Measurements from ENCODE around the gene VIM. TPM values are rescaled to one million over a fixed set of nuclear protein-coding genes. Genes with fewer than 3 reads are reported as not detected.

Gene VIM
- total RNA-seq, 3 donors from 2014 or later (not counting 1 experiment from before 2014, with no cell fraction given): 627 to 717 (median 634) TPM

GRCh38 chr10:17214971-17215781 is 12.9 kb upstream of the VIM start:
- Mint-ChIP-seq H3K4me1 (peaks cover 13 to 19% of the 10 kb centered on the region in 2 donors), H3K27ac (peak overlapping the region; percentile 91 to 97), H3K4me3 (no peak overlapping the region), H3K9me3 (no peaks in the 10 kb centered on the region), H3K27me3 (ENCODE audit: low read depth in 2 of 2) (no peaks in the 10 kb centered on the region), H3K36me3 (no peaks in the 10 kb centered on the region)
- no peaks in the 10 kb centered on the region for H3K9me3 ChIP-seq (ENCODE audit: control insufficient read depth, insufficient read depth, low read length)
- no peak for TF ChIP-seq CTCF (IDR thresholded peaks at IDR 0.05)
- H3K4me3 ChIP-seq (ENCODE audit: low read length): no peak overlapping the region
- 84% methylated on average over 9 of the region's 9 CpGs for WGBS (ENCODE audit: insufficient coverage)
- H3K36me3 ChIP-seq (ENCODE audit: control insufficient read depth, insufficient read depth, low read length): no peaks in the 10 kb centered on the region
- peak overlapping the region; percentile 73 for H3K27ac ChIP-seq (ENCODE audit: low read length)
- ATAC-seq (no peak), DNase-seq (no peak)
- H3K27me3 ChIP-seq (ENCODE audit: control insufficient read depth, insufficient read depth, low read length): no peaks in the 10 kb centered on the region
- peaks cover 13% of the 10 kb centered on the region for H3K4me1 ChIP-seq (ENCODE audit: control insufficient read depth, insufficient read depth, low read length)
- intact Hi-C loops (cut with micrococcal nuclease): no loop called here

GRCh38 chr10:17215782-17216122 is 12.3 kb upstream of the VIM start:
- H3K9me3 Mint-ChIP-seq: no peaks in the 10 kb centered on the region
- 100% methylated on average over 1 of the region's 2 CpGs for WGBS (ENCODE audit: insufficient coverage)
- ATAC-seq: no peak
- Histone ChIP-seq H3K36me3 (ENCODE audit: control insufficient read depth, insufficient read depth, low read length) (no peaks in the 10 kb centered on the region), H3K27ac (ENCODE audit: low read length) (peak overlapping the region; percentile 73), H3K9me3 (ENCODE audit: control insufficient read depth, insufficient read depth, low read length) (no peaks in the 10 kb centered on the region), H3K27me3 (ENCODE audit: control insufficient read depth, insufficient read depth, low read length) (no peaks in the 10 kb centered on the region), H3K4me3 (ENCODE audit: low read length) (no peak overlapping the region), H3K4me1 (ENCODE audit: control insufficient read depth, insufficient read depth, low read length) (peaks cover 13% of the 10 kb centered on the region)
- H3K36me3 Mint-ChIP-seq: no peaks in the 10 kb centered on the region
- no peak for TF ChIP-seq CTCF (IDR thresholded peaks at IDR 0.05)
- intact Hi-C loops (cut with micrococcal nuclease): loop anchor here (1.0 to 2.0 kb wide), 3 partner anchors 12 to 189 kb away; partner anchors contain the start of gene TRDMT1
- DNase-seq: no peak
- H3K4me3 Mint-ChIP-seq: peak overlapping the region; percentile 40
- H3K27me3 Mint-ChIP-seq (ENCODE audit: low read depth in 2 of 2): no peaks in the 10 kb centered on the region
- peak overlapping the region; percentile 91 to 97 for H3K27ac Mint-ChIP-seq
- peaks cover 13 to 19% of the 10 kb centered on the region in 2 donors for H3K4me1 Mint-ChIP-seq

- no peak for TF ChIP-seq CTCF (IDR thresholded peaks at IDR 0.05)
- H3K4me1 Mint-ChIP-seq: peaks cover 13 to 19% of the 10 kb centered on the region in 2 donors
- no peaks in the 10 kb centered on the region for H3K36me3 ChIP-seq (ENCODE audit: control insufficient read depth, insufficient read depth, low read length)
- peak overlapping the region; percentile 91 to 97 for H3K27ac Mint-ChIP-seq
- WGBS (ENCODE audit: insufficient coverage): 86% methylated on average over 5 of the region's 5 CpGs
- H3K36me3 Mint-ChIP-seq: no peaks in the 10 kb centered on the region
- no peak overlapping the region for H3K4me3 ChIP-seq (ENCODE audit: low read length)
- peaks cover 13% of the 10 kb centered on the region for H3K4me1 ChIP-seq (ENCODE audit: control insufficient read depth, insufficient read depth, low read length)
- H3K9me3 Mint-ChIP-seq: no peaks in the 10 kb centered on the region
- H3K27ac ChIP-seq (ENCODE audit: low read length): peak overlapping the region; percentile 73
- ATAC-seq: peak; percentile 92 to 98 (median 96)
- H3K27me3 ChIP-seq (ENCODE audit: control insufficient read depth, insufficient read depth, low read length): no peaks in the 10 kb centered on the region
- peak overlapping the region; percentile 40 for H3K4me3 Mint-ChIP-seq
- intact Hi-C loops (cut with micrococcal nuclease): loop anchor here (1.0 to 2.0 kb wide), 3 partner anchors 11 to 190 kb away; partner anchors contain the start of gene TRDMT1
- peak in 1 of 2 donors; percentile 65 for DNase-seq
- no peaks in the 10 kb centered on the region for H3K9me3 ChIP-seq (ENCODE audit: control insufficient read depth, insufficient read depth, low read length)
- no peaks in the 10 kb centered on the region for H3K27me3 Mint-ChIP-seq (ENCODE audit: low read depth in 2 of 2)
Observed at GRCh38 chr10:17216217-17216900, 11.7 kb upstream of the VIM start.
